ENCODE results near the gene APPBP2. TPM values are rescaled to one million over a fixed set of nuclear protein-coding genes. Genes with fewer than 3 reads are reported as not detected.

Gene APPBP2
- polyA plus RNA-seq, 10 donors = 27.0 to 40.3 (median 32.7) TPM

GRCh38 chr17:60398227-60398959, 127.6 kb downstream of the APPBP2 start:
- DNase-seq = no peak

GRCh38 chr17:60396412-60396811, 129.6 kb downstream of the APPBP2 start:
- no peak for DNase-seq

- no peak for DNase-seq
These were observed 130.5 kb downstream of the APPBP2 start for GRCh38 chr17:60395508-60396065.

- DNase-seq = no peak
These were observed 132.0 kb downstream of the APPBP2 start for GRCh38 chr17:60393840-60394723.

Other genes with a start within 250 kb of the APPBP2 start
- gene USP32, start 134.1 kb downstream of the APPBP2 start, polyA plus RNA-seq (ENCODE audit: insufficient read length in 10 of 10) = 10 to 100 TPM; 20.6 to 25.7 (median 23.6) TPM
- under 1 TPM in 1 of 10 donors, not detected in 9; 0.54 TPM for gene CHCT1, start 103.8 kb downstream of the APPBP2 start, polyA plus RNA-seq (ENCODE audit: insufficient read length in 10 of 10)
- 10 to 100 TPM in 4 of 10 donors, 1 to 10 TPM in 6; 7.9 to 12.4 (median 9.7) TPM for gene PPM1D, start 74.0 kb upstream of the APPBP2 start, polyA plus RNA-seq (ENCODE audit: insufficient read length in 10 of 10)
- 10 to 100 TPM in 5 of 10 donors, 1 to 10 TPM in 5; 8.0 to 13.2 (median 10.2) TPM for gene BCAS3, start 151.6 kb upstream of the APPBP2 start, polyA plus RNA-seq (ENCODE audit: insufficient read length in 10 of 10)